ENCODE results near the gene ABCA9. TPM values are rescaled to one million over a fixed set of nuclear protein-coding genes. Genes with fewer than 3 reads are reported as not detected.
"Not testable (repeated sequence)": the region's sequence is repeated elsewhere in the genome, so short reads cannot be mapped to it uniquely, and the experiment has no call there.

Gene ABCA9
- total and polyA plus RNA-seq, 2 experiments from 2014 or later: not detected

- ATAC-seq (no peak), DNase-seq (ENCODE audit: low spot score) (no peak)
- H3K9me2 ChIP-seq (ENCODE audit: insufficient read depth): peaks cover 2% of the 10 kb centered on the region; the same call in 1 of the 2 replicates
- H3K27ac Mint-ChIP-seq: no peak overlapping the region
- no peaks in the 10 kb centered on the region for H3F3A ChIP-seq (replicated peaks; ENCODE audit: low read depth)
- no peaks in the 10 kb centered on the region for H3K27me3 ChIP-seq (ENCODE audit: insufficient read depth)
- H3K27ac ChIP-seq (ENCODE audit: low read depth): no peak overlapping the region
- no peaks in the 10 kb centered on the region for H3K9me3 Mint-ChIP-seq
- no peaks in the 10 kb centered on the region for H3K79me2 ChIP-seq (replicated peaks; ENCODE audit: insufficient read depth)
- H4K20me1 ChIP-seq (replicated peaks; ENCODE audit: insufficient read depth): no peaks in the 10 kb centered on the region
- no peak overlapping the region for H3K4me3 ChIP-seq
- no peaks in the 10 kb centered on the region for H3K36me3 Mint-ChIP-seq (ENCODE audit: low read depth)
- no peaks in the 10 kb centered on the region for H3K27me3 Mint-ChIP-seq (ENCODE audit: insufficient read depth, low read depth, poor library complexity)
- no peaks in the 10 kb centered on the region for H3K36me3 ChIP-seq (ENCODE audit: insufficient read depth)
- no peak overlapping the region for H3K4me3 Mint-ChIP-seq
- H3K4me1 Mint-ChIP-seq: no peaks in the 10 kb centered on the region
- H3K4me1 ChIP-seq (ENCODE audit: insufficient read depth): no peaks in the 10 kb centered on the region
- no peak overlapping the region for H2AFZ ChIP-seq
- TF ChIP-seq REST (IDR thresholded peaks at IDR 0.05; ENCODE audit: unreplicated experiment): no peak
- TF ChIP-seq ETS1 (IDR thresholded peaks at IDR 0.05): no peak
- TF ChIP-seq CTCF (conservative IDR thresholded peaks at IDR 0.05; ENCODE audit: low read depth in 2 of 2): no peak
- TF ChIP-seq EZH2phosphoT487 (IDR thresholded peaks at IDR 0.05; ENCODE audit: unreplicated experiment): no peak
- TF ChIP-seq CREB1 (CRISPR knock-in tag; IDR thresholded peaks at IDR 0.05; ENCODE audit: low read depth): no peak
- TF ChIP-seq ZNF331 (CRISPR knock-in tag; IDR thresholded peaks at IDR 0.05; ENCODE audit: low read depth): no peak
- TF ChIP-seq STAT1 (IDR thresholded peaks at IDR 0.05; ENCODE audit: unreplicated experiment): no peak
- TF ChIP-seq JUNB (IDR thresholded peaks at IDR 0.05; ENCODE audit: unreplicated experiment): no peak
- TF ChIP-seq NANOG (IDR thresholded peaks at IDR 0.05; ENCODE audit: borderline replicate concordance): no peak
- H3K4me2 ChIP-seq: no peak overlapping the region
These were observed 99.4 kb downstream of the ABCA9 start for GRCh38 chr17:68961214-68961882.

GRCh38 chr17:68959117-68959516, 101.6 kb downstream of the ABCA9 start:
- not testable (repeated sequence) for H3K4me3 ChIP-seq; H3K36me3 Mint-ChIP-seq (ENCODE audit: low read depth); H3K27ac Mint-ChIP-seq; H3K27me3 Mint-ChIP-seq (ENCODE audit: insufficient read depth, low read depth, poor library complexity); H3K27me3 ChIP-seq (ENCODE audit: insufficient read depth); H3K4me1 Mint-ChIP-seq; H3K4me1 ChIP-seq (ENCODE audit: insufficient read depth); H3K36me3 ChIP-seq (ENCODE audit: insufficient read depth); H3K27ac ChIP-seq (ENCODE audit: low read depth); H3K9me2 ChIP-seq (ENCODE audit: insufficient read depth); H3K4me3 Mint-ChIP-seq; H3K9me3 Mint-ChIP-seq; H4K20me1 ChIP-seq (replicated peaks; ENCODE audit: insufficient read depth); ATAC-seq; H3F3A ChIP-seq (replicated peaks; ENCODE audit: low read depth); DNase-seq (ENCODE audit: low spot score); H2AFZ ChIP-seq; H3K4me2 ChIP-seq; H3K79me2 ChIP-seq (replicated peaks; ENCODE audit: insufficient read depth)
